Endothelial cell of umbilical vein (primary cell): ENCODE data around the gene XXYLT1.

Source experiments
- CTCF ChIP-seq, 2 donors: IDR thresholded peaks; 1 replicate in 1 of 2; 2 replicates in 1 of 2; pipeline ENCODE4 v1.5.1; 2011; ENCODE audit warnings: low read length in 2 of 2, mild to moderate bottlenecking in 2 of 2, moderate library complexity in 2 of 2, control low read depth in 1 of 2, inconsistent platforms in 1 of 2, low read depth in 1 of 2; ENCODE audit not compliant: insufficient read depth in 1 of 2; ENCODE audit errors: extremely low read depth in 1 of 2
- EZH2 ChIP-seq: IDR thresholded peaks from 2 replicates; pipeline ENCODE4 v1.6.1; 2012; ENCODE audit warnings: borderline replicate concordance, low read depth, mild to moderate bottlenecking, moderate library complexity, low read length, inconsistent platforms; ENCODE audit not compliant: severe bottlenecking

- no peak for TF ChIP-seq CTCF (IDR thresholded peaks at IDR 0.05; ENCODE audit: extremely low read depth in 1 of 2, insufficient read depth in 1 of 2, low read depth in 1 of 2, low read length in 2 of 2)
- TF ChIP-seq EZH2 = no peak
Observed at GRCh38 chr3:195129644-195130492, 141.1 kb downstream of the XXYLT1 start.
